GM23338 (cell line): Measurements from ENCODE around the gene SNTG2. TPM values are rescaled to one million over a fixed set of nuclear protein-coding genes. Genes with fewer than 3 reads are reported as not detected.

Source experiments
- ATAC-seq: fragments of 200-7000 bp; cut with Tn5 transposase; 3 replicates; pipeline ENCODE4 v1.9.1; 2020
- DNase-seq: peaks from one replicate; pipeline ENCODE4 v3.0.0-alpha.2; 2015; ENCODE audit warnings: low spot score
- H2AFZ ChIP-seq: fragments of 200-600 bp; sonication (generic); 2 replicates; pipeline ENCODE4 v1.8.0; 2016; ENCODE audit warnings: antibody characterized with exemption, mild to moderate bottlenecking, moderate library complexity
- H3F3A ChIP-seq: fragments of 200-600 bp; sonication (generic); replicated peaks from 2 replicates; pipeline ENCODE4 v1.8.0; 2017; ENCODE audit warnings: antibody characterized with exemption, mixed run types, low read depth
- H3K27ac ChIP-seq: fragments of 200-600 bp; sonication (generic); 2 replicates; pipeline ENCODE4 v1.6.1; 2016; ENCODE audit warnings: low read depth
- H3K27me3 ChIP-seq: fragments of 200-600 bp; sonication (generic); 2 replicates; pipeline ENCODE4 v1.8.0; 2016; ENCODE audit warnings: mild to moderate bottlenecking, mixed run types, moderate library complexity; ENCODE audit not compliant: insufficient read depth
- H3K36me3 ChIP-seq: fragments of 200-600 bp; sonication (generic); 2 replicates; pipeline ENCODE4 v1.8.0; 2016; ENCODE audit warnings: mild to moderate bottlenecking; ENCODE audit not compliant: insufficient read depth
- H3K4me1 ChIP-seq: fragments of 200-600 bp; sonication (generic); 2 replicates; pipeline ENCODE4 v1.8.0; 2016; ENCODE audit warnings: mild to moderate bottlenecking, moderate library complexity; ENCODE audit not compliant: insufficient read depth
- H3K4me2 ChIP-seq: fragments of 200-600 bp; sonication (generic); 2 replicates; pipeline ENCODE4 v1.7.1; 2017; ENCODE audit warnings: mixed run types
- H3K4me3 ChIP-seq: fragments of 200-600 bp; sonication (generic); 2 replicates; pipeline ENCODE4 v1.6.1; 2016; ENCODE audit warnings: mixed run types
- H3K79me2 ChIP-seq: fragments of 200-600 bp; sonication (generic); replicated peaks from 2 replicates; pipeline ENCODE4 v1.8.0; 2017; ENCODE audit warnings: mild to moderate bottlenecking; ENCODE audit not compliant: insufficient read depth
- H3K9me2 ChIP-seq: fragments of 200-600 bp; sonication (generic); 2 replicates; pipeline ENCODE4 v1.8.0; 2017; ENCODE audit not compliant: insufficient read depth
- H4K20me1 ChIP-seq: fragments of 200-600 bp; sonication (generic); replicated peaks from 2 replicates; pipeline ENCODE4 v1.8.0; 2017; ENCODE audit warnings: mild to moderate bottlenecking; ENCODE audit not compliant: insufficient read depth
- H3K27ac Mint-ChIP-seq: 2 replicates; pipeline ENCODE4 v1.8.0; 2020; ENCODE audit warnings: inconsistent platforms, mild to moderate bottlenecking, moderate library complexity, mixed read lengths
- H3K27me3 Mint-ChIP-seq: 3 replicates; pipeline ENCODE4 v1.8.0; 2022; ENCODE audit warnings: low read depth, mild to moderate bottlenecking, moderate library complexity, mixed read lengths, inconsistent platforms; ENCODE audit not compliant: insufficient read depth, poor library complexity
- H3K36me3 Mint-ChIP-seq: 3 replicates; pipeline ENCODE4 v1.8.0; 2021; ENCODE audit warnings: low read depth, mild to moderate bottlenecking, inconsistent platforms, moderate library complexity, mixed read lengths
- H3K4me1 Mint-ChIP-seq: 3 replicates; pipeline ENCODE4 v1.8.0; 2020; ENCODE audit warnings: mild to moderate bottlenecking, inconsistent platforms, mixed read lengths
- H3K4me3 Mint-ChIP-seq: 3 replicates; pipeline ENCODE4 v1.8.0; 2021; ENCODE audit warnings: moderate library complexity, mild to moderate bottlenecking, inconsistent platforms, mixed read lengths
- H3K9me3 Mint-ChIP-seq: 3 replicates; pipeline ENCODE4 v1.8.0; 2020; ENCODE audit warnings: moderate library complexity, mild to moderate bottlenecking, inconsistent platforms, mixed read lengths
- CREB1 ChIP-seq: fragments of 250-450 bp; sonication (Bioruptor Pico); IDR thresholded peaks from 2 replicates; pipeline ENCODE4 v1.5.0; 2020; ENCODE audit warnings: low read depth, mild to moderate bottlenecking, moderate library complexity
- EZH2 ChIP-seq: fragments of 200-600 bp; sonication (generic); IDR thresholded peaks from one replicate; pipeline ENCODE4 v1.8.0; 2017; ENCODE audit warnings: antibody characterized with exemption, mild to moderate bottlenecking, low read depth; ENCODE audit not compliant: unreplicated experiment
- EZH2phosphoT487 ChIP-seq: fragments of 200-600 bp; sonication (generic); IDR thresholded peaks from one replicate; pipeline ENCODE4 v1.8.1; 2018; ENCODE audit warnings: antibody characterized with exemption; ENCODE audit not compliant: unreplicated experiment
- JUNB ChIP-seq: IDR thresholded peaks from one replicate; pipeline ENCODE4 v1.6.1; 2016; ENCODE audit warnings: antibody characterized with exemption; ENCODE audit not compliant: unreplicated experiment
- NANOG ChIP-seq: IDR thresholded peaks from 2 replicates; pipeline ENCODE4 v1.6.1; 2016; ENCODE audit warnings: antibody characterized with exemption, borderline replicate concordance
- POLR2AphosphoS5 ChIP-seq: IDR thresholded peaks from 2 replicates; pipeline ENCODE4 v1.6.1; 2016; ENCODE audit warnings: antibody characterized with exemption, low read depth
- STAT1 ChIP-seq: IDR thresholded peaks from one replicate; pipeline ENCODE4 v1.6.1; 2016; ENCODE audit warnings: antibody characterized with exemption; ENCODE audit not compliant: unreplicated experiment
- ZNF331 ChIP-seq: fragments of 250-450 bp; sonication (Bioruptor Pico); IDR thresholded peaks from 2 replicates; pipeline ENCODE4 v1.5.0; 2020; ENCODE audit warnings: low read depth, mild to moderate bottlenecking, moderate library complexity
- polyA plus RNA-seq: library from polyadenylated mRNA; unstranded; fragments of >200 nt; fragmentation: Nextera tagmentation; extraction: Ambion mirVana; gene quantifications from 2 replicates; pipeline ENCODE4 v1.2.1, GENCODE V29; 2016
- total RNA-seq: library from RNA; depleted of rRNA; stranded (reverse); fragments of >200 nt; shearing (Covaris generic); gene quantifications from 2 replicates; pipeline ENCODE4 v1.2.3, GENCODE V29; 2014
- TF ChIP-seq, protein P1 (sequence below): fragments of 250-450 bp; sonication (Bioruptor Pico); IDR thresholded peaks from 2 replicates; pipeline ENCODE4 v1.5.0; 2020; ENCODE audit warnings: mild to moderate bottlenecking, moderate library complexity
- TF ChIP-seq, protein P2 (sequence below): IDR thresholded peaks from 2 replicates; pipeline ENCODE4 v1.6.1; 2016; ENCODE audit warnings: antibody characterized with exemption

Gene SNTG2
- total and polyA plus RNA-seq, 2 experiments from 2014 or later, result 27.5 to 60.4 TPM

DNA sequence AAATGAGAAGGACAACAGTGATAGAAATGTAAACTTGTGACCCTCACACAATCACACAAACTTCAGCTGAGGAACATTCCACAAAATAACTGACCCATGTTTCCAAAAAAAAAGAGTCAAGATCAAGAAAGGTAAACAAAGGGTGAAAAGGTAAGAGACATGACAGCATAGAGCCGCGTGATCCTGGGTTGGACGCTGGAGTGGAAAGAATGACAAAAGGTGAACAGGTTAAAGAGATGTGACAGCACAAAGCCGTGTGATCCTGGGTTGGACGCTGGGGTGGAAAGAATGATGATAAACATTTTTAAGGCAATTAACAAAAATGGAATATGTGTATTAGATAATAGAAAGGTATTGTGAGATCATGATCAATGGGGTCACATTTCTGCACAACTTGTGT lies 110.3 kb downstream of the SNTG2 start (continued):
- TF ChIP-seq, protein P1, sequence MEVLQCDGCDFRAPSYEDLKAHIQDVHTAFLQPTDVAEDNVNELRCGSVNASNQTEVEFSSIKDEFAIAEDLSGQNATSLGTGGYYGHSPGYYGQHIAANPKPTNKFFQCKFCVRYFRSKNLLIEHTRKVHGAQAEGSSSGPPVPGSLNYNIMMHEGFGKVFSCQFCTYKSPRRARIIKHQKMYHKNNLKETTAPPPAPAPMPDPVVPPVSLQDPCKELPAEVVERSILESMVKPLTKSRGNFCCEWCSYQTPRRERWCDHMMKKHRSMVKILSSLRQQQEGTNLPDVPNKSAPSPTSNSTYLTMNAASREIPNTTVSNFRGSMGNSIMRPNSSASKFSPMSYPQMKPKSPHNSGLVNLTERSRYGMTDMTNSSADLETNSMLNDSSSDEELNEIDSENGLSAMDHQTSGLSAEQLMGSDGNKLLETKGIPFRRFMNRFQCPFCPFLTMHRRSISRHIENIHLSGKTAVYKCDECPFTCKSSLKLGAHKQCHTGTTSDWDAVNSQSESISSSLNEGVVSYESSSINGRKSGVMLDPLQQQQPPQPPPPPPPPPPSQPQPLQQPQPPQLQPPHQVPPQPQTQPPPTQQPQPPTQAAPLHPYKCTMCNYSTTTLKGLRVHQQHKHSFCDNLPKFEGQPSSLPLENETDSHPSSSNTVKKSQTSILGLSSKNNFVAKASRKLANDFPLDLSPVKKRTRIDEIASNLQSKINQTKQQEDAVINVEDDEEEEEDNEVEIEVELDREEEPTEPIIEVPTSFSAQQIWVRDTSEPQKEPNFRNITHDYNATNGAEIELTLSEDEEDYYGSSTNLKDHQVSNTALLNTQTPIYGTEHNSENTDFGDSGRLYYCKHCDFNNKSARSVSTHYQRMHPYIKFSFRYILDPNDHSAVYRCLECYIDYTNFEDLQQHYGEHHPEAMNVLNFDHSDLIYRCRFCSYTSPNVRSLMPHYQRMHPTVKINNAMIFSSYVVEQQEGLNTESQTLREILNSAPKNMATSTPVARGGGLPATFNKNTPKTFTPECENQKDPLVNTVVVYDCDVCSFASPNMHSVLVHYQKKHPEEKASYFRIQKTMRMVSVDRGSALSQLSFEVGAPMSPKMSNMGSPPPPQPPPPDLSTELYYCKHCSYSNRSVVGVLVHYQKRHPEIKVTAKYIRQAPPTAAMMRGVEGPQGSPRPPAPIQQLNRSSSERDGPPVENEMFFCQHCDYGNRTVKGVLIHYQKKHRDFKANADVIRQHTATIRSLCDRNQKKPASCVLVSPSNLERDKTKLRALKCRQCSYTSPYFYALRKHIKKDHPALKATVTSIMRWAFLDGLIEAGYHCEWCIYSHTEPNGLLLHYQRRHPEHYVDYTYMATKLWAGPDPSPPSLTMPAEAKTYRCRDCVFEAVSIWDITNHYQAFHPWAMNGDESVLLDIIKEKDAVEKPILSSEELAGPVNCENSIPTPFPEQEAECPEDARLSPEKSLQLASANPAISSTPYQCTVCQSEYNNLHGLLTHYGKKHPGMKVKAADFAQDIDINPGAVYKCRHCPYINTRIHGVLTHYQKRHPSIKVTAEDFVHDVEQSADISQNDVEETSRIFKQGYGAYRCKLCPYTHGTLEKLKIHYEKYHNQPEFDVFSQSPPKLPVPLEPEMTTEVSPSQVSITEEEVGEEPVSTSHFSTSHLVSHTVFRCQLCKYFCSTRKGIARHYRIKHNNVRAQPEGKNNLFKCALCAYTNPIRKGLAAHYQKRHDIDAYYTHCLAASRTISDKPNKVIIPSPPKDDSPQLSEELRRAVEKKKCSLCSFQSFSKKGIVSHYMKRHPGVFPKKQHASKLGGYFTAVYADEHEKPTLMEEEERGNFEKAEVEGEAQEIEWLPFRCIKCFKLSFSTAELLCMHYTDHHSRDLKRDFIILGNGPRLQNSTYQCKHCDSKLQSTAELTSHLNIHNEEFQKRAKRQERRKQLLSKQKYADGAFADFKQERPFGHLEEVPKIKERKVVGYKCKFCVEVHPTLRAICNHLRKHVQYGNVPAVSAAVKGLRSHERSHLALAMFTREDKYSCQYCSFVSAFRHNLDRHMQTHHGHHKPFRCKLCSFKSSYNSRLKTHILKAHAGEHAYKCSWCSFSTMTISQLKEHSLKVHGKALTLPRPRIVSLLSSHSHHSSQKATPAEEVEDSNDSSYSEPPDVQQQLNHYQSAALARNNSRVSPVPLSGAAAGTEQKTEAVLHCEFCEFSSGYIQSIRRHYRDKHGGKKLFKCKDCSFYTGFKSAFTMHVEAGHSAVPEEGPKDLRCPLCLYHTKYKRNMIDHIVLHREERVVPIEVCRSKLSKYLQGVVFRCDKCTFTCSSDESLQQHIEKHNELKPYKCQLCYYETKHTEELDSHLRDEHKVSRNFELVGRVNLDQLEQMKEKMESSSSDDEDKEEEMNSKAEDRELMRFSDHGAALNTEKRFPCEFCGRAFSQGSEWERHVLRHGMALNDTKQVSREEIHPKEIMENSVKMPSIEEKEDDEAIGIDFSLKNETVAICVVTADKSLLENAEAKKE (CRISPR knock-in tag), result no peak
- TF ChIP-seq CREB1 (CRISPR knock-in tag) (no peak), ZNF331 (CRISPR knock-in tag) (no peak), NANOG (no peak), STAT1 (no peak), EZH2 (no peak)
- TF ChIP-seq, protein P2, sequence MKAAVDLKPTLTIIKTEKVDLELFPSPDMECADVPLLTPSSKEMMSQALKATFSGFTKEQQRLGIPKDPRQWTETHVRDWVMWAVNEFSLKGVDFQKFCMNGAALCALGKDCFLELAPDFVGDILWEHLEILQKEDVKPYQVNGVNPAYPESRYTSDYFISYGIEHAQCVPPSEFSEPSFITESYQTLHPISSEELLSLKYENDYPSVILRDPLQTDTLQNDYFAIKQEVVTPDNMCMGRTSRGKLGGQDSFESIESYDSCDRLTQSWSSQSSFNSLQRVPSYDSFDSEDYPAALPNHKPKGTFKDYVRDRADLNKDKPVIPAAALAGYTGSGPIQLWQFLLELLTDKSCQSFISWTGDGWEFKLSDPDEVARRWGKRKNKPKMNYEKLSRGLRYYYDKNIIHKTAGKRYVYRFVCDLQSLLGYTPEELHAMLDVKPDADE, result no peak

GRCh38 chr2:1068241-1068640 lies 117.6 kb downstream of the SNTG2 start:
- Histone ChIP-seq H2AFZ (no peak overlapping the region), H3K79me2 (peaks cover 19% of the 10 kb centered on the region), H3K4me1 (no peaks in the 10 kb centered on the region), H3K4me3 (no peak overlapping the region), H3K27me3 (no peaks in the 10 kb centered on the region), H3K9me2 (0 out of 2 replicates have a peak, but pooled peaks cover 6% of the 10 kb centered on the region), H4K20me1 (peaks cover 34% of the 10 kb centered on the region), H3K27ac (no peak overlapping the region), H3K36me3 (0 out of 2 replicates have a peak, but pooled peaks cover 4% of the 10 kb centered on the region), H3F3A (no peaks in the 10 kb centered on the region), H3K4me2 (no peak overlapping the region)
- H3K4me3 Mint-ChIP-seq, result no peak overlapping the region
- H3K36me3 Mint-ChIP-seq, result peaks cover 12% of the 10 kb centered on the region
- ATAC-seq (no peak), DNase-seq (no peak)
- H3K9me3 Mint-ChIP-seq, result no peaks in the 10 kb centered on the region; the same call in 2 of the 3 replicates
- TF ChIP-seq POLR2AphosphoS5 (no peak), EZH2phosphoT487 (no peak), JUNB (no peak), NANOG (no peak)
- no peaks in the 10 kb centered on the region for H3K4me1 Mint-ChIP-seq
- no peak overlapping the region for H3K27ac Mint-ChIP-seq
- H3K27me3 Mint-ChIP-seq, result peaks cover 5% of the 10 kb centered on the region
